Nephron progenitor cell (in vitro differentiated cells): ENCODE measurements around the gene ZNF488.

Source experiments
- DNase-seq: peaks from one replicate; pipeline ENCODE4 v3.0.0; 2021
- H3K27ac Mint-ChIP-seq: 2 replicates; pipeline ENCODE4 v1.8.0; 2021; ENCODE audit warnings: mild to moderate bottlenecking, moderate library complexity, mixed read lengths
- H3K27me3 Mint-ChIP-seq: 2 replicates; pipeline ENCODE4 v1.8.0; 2021; ENCODE audit warnings: mild to moderate bottlenecking, low read depth, mixed read lengths; ENCODE audit not compliant: poor library complexity
- H3K36me3 Mint-ChIP-seq: 2 replicates; pipeline ENCODE4 v1.8.0; 2021; ENCODE audit warnings: low read depth, mixed read lengths
- H3K4me1 Mint-ChIP-seq: 2 replicates; pipeline ENCODE4 v1.8.0; 2021; ENCODE audit warnings: mixed read lengths
- H3K4me3 Mint-ChIP-seq: 2 replicates; pipeline ENCODE4 v1.8.0; 2021; ENCODE audit warnings: mild to moderate bottlenecking, moderate library complexity, mixed read lengths
- H3K9me3 Mint-ChIP-seq: 2 replicates; pipeline ENCODE4 v1.8.0; 2021; ENCODE audit warnings: mild to moderate bottlenecking, moderate library complexity, mixed read lengths
- TF ChIP-seq, protein P1 (sequence below): fragments of 200-600 bp; sonication (generic); IDR thresholded peaks from 2 replicates; pipeline ENCODE4 v1.5.0; 2021; ENCODE audit warnings: antibody characterized with exemption

The ZNF488 gene

DNA sequence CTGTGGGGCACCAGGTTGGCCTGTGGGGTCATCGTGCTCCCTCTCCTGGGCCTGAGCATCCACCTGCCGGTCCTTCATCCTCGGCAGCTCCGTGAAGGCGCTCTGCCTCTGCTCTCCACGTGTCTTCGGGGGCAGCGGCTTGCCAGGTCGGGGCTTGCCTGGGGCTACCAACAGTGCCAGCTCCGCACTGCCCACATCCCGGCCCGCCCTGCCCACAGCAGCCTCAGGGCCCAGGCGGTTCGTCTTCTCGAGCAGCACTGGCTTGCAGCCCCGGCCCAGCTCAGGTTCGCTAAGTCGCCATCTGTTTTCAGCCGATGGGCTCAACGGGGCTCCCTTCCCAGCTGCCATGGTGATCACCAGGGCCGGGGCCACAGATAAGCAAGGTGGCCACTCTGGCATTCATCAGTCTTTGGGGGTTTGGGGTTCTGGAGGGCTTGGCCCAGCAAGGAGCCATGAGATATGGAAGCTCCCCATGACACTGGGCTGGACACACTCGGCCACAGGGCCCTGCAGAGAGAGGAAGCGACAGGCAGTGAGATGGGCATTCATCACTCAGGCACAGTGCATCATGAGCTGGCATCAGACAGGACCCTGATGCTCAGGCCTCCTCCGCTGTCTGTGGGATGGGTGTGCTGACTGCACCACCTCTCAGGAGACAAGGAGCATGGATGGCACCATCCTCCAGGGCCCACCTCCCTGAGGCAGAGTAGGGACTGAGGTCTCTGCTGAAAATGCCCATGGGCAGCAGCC is 15.5 kb downstream of the ZNF488 start:
- peaks cover 23% of the 10 kb centered on the region for H3K27me3 Mint-ChIP-seq
- TF ChIP-seq, protein P1, sequence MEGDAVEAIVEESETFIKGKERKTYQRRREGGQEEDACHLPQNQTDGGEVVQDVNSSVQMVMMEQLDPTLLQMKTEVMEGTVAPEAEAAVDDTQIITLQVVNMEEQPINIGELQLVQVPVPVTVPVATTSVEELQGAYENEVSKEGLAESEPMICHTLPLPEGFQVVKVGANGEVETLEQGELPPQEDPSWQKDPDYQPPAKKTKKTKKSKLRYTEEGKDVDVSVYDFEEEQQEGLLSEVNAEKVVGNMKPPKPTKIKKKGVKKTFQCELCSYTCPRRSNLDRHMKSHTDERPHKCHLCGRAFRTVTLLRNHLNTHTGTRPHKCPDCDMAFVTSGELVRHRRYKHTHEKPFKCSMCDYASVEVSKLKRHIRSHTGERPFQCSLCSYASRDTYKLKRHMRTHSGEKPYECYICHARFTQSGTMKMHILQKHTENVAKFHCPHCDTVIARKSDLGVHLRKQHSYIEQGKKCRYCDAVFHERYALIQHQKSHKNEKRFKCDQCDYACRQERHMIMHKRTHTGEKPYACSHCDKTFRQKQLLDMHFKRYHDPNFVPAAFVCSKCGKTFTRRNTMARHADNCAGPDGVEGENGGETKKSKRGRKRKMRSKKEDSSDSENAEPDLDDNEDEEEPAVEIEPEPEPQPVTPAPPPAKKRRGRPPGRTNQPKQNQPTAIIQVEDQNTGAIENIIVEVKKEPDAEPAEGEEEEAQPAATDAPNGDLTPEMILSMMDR, result no peak
- peaks cover 44% of the 10 kb centered on the region for H3K4me1 Mint-ChIP-seq
- H3K27ac Mint-ChIP-seq, result no peak overlapping the region
- H3K9me3 Mint-ChIP-seq, result no peaks in the 10 kb centered on the region
- DNase-seq, result no peak
- no peak overlapping the region for H3K4me3 Mint-ChIP-seq
- no peaks in the 10 kb centered on the region for H3K36me3 Mint-ChIP-seq

DNA sequence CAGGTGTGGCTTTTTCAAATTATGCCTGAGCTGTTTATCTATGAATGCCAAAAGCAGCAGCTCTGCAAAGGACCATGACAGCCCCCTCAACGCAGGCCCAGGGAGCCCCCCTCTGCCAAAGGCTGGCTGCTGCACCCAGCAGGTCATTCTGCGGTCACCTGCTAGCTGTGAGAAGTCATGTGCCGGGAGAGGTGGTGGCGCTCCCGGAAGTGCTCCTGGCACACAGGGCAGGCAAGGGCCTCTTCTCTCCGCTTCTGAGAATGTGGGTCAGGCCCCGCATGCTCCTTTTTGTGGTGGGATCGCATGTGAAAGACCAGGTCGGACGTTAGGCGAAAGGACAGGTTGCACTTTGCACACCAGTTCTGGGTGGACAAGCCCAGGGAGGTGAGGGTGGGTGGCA is 16.4 kb downstream of the ZNF488 start:
- Mint-ChIP-seq H3K36me3 (no peaks in the 10 kb centered on the region), H3K4me1 (peaks cover 44% of the 10 kb centered on the region), H3K4me3 (no peak overlapping the region), H3K27ac (no peak overlapping the region), H3K27me3 (peaks cover 23% of the 10 kb centered on the region), H3K9me3 (no peaks in the 10 kb centered on the region)
- TF ChIP-seq, protein P1, result no peak
- DNase-seq, result no peak

DNA sequence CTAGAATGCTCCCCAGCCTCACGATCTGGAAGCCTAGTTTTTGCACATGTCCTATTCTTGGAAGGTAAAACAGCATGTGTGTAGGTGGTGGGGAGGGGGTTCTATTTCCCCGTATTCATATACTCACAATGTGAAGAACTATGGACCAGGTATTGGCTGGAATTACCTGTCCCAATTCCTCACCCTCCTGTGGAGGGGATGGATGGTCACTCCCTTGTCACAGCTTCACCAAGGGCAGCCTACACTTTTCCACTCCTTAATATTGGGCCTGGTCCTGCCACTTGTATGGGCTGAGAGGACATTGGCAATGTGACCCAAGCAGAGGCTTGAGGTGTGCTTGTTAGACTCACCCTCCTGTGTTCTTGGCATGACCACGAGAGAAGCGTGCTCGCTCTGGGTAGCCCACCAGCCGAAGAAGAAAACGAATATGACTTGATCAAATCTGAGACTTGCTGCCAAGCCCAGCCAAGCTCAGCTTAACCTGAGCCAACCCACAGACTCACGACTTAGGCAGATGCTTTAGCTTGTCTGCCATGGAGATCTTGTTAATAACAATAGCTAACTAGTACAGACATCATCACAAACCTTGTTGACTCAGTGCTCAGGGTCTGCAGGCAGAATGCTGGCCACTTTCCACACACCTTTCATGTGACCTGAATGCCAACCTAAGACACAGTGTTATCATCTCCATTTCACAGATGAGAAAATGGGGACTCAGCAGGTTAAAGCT is 17.2 kb downstream of the ZNF488 start:
- Mint-ChIP-seq H3K27me3 (peaks cover 25% of the 10 kb centered on the region), H3K36me3 (no peaks in the 10 kb centered on the region), H3K4me3 (no peak overlapping the region), H3K9me3 (no peaks in the 10 kb centered on the region), H3K27ac (no peak overlapping the region), H3K4me1 (peaks cover 43% of the 10 kb centered on the region)
- no peak for DNase-seq
- TF ChIP-seq, protein P1, result no peak

DNA sequence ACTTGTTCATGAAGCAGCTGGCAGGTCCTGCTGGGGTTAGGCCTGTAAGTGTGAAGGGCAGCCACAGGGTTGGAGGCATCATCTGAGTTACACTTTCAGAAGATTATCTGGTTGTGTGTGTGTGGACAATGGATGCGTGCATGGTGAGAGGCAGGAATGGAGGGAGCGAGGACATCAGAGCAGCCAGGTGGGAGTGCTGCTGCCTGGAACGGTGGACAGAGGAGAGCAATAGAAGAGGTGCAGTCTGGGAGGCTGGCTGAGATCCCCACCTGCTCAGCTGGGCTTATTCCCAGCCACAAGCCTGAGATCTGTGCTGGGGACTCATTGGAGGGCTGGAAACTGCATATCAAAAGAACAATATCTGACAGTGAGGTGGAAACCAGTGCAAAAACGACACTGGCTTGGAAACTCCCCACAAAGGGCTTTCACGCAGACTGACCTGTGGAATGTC is 17.9 kb downstream of the ZNF488 start:
- Mint-ChIP-seq H3K27ac (no peak overlapping the region), H3K27me3 (peaks cover 25% of the 10 kb centered on the region), H3K36me3 (no peaks in the 10 kb centered on the region), H3K4me1 (peaks cover 39% of the 10 kb centered on the region), H3K4me3 (no peak overlapping the region), H3K9me3 (no peaks in the 10 kb centered on the region)
- TF ChIP-seq, protein P1, result no peak
- no peak for DNase-seq

DNA sequence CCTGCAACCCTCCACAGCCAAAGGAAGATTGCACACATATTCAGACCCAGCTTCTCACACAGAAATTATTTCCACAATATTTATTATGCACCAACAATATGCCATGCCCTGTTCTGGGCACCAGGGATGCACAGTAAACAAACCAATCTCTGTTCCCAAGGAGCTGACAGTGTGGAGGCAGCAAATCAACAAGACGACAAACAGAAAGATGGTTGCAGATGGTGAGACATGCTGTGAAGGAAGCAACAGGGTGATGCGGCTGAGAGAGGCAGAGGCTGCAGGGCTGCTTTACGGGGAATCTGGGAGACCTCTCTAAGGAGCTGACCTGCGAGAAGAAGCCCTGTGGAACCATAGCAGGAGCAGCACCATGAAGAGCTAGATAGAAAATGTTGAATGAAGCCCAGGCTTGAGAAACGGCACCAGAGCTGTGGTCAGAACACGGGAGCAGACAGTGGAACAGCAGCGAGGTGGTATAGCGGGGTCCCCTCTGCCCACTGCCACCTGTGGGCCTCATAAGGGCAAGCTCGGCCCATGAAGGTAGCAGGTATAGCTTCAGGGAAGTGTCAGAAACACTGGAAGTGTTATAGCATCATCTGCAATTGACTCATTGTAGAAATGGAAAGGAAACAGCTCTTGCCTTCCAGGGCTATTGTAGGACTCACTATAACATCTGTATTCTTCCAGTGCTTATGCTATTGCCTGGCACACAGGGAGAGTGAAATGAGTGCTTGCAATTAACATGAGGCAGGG is 18.5 kb downstream of the ZNF488 start:
- no peak overlapping the region for H3K27ac Mint-ChIP-seq
- TF ChIP-seq, protein P1, result no peak
- no peak overlapping the region for H3K4me3 Mint-ChIP-seq
- H3K36me3 Mint-ChIP-seq, result no peaks in the 10 kb centered on the region
- H3K4me1 Mint-ChIP-seq, result peaks cover 40% of the 10 kb centered on the region
- H3K9me3 Mint-ChIP-seq, result no peaks in the 10 kb centered on the region
- no peak for DNase-seq
- peaks cover 24% of the 10 kb centered on the region for H3K27me3 Mint-ChIP-seq
